Kidney (tissue), 14 donors: ENCODE measurements around the gene DNAH17. TPM values are rescaled to one million over a fixed set of nuclear protein-coding genes. Genes with fewer than 3 reads are reported as not detected.

ENCODE experiments used
- DNase-seq, 5 donors: peaks; one replicate each; pipeline ENCODE4 v3.0.0-alpha.2; 2013 to 2020
- FAIRE-seq: peaks from 2 replicates; lab custom pipeline; 2012; peaks lifted over from hg19 to GRCh38; lab: Jason Lieb, UNC
- H3K27ac ChIP-seq, 2 donors: one replicate each; pipeline ENCODE4 v1.7.0; 2013; ENCODE audit warnings: low read depth in 2 of 2, low read length in 2 of 2, inconsistent platforms in 1 of 2
- H3K27me3 ChIP-seq: one replicate; pipeline ENCODE4 v1.7.1; 2013; ENCODE audit warnings: low read length, inconsistent platforms; ENCODE audit not compliant: control insufficient read depth, insufficient read depth
- H3K36me3 ChIP-seq, 3 donors: one replicate each; pipeline versions ENCODE4 v1.7.0 to v1.7.1; 2013; ENCODE audit warnings: low read length in 3 of 3, control low read depth in 1 of 3, inconsistent platforms in 1 of 3; ENCODE audit not compliant: insufficient read depth in 3 of 3, control insufficient read depth in 2 of 3
- H3K4me1 ChIP-seq, 3 donors: one replicate each; pipeline versions ENCODE4 v1.7.0 to v1.7.1; 2013; ENCODE audit warnings: low read length in 3 of 3, inconsistent platforms in 1 of 3, low read depth in 1 of 3; ENCODE audit not compliant: control insufficient read depth in 2 of 3, insufficient read depth in 2 of 3
- H3K4me3 ChIP-seq, 3 donors: one replicate each; pipeline versions ENCODE4 v1.7.0 to v1.8.1; 2013; ENCODE audit warnings: low read length in 3 of 3, control low read depth in 1 of 3, inconsistent platforms in 1 of 3
- H3K9ac ChIP-seq, 3 donors: one replicate each; pipeline versions ENCODE4 v1.7.0 to v1.7.1; 2013; ENCODE audit warnings: low read length in 3 of 3, control low read depth in 1 of 3, inconsistent platforms in 1 of 3
- H3K9me3 ChIP-seq, 3 donors: one replicate each; pipeline versions ENCODE4 v1.7.0 to v1.7.1; 2013; ENCODE audit warnings: low read length in 3 of 3, control low read depth in 1 of 3, inconsistent platforms in 1 of 3; ENCODE audit not compliant: control insufficient read depth in 2 of 3, insufficient read depth in 1 of 3
- intact Hi-C: fragments of 100-400 bp; cut with DNase I; formaldehyde crosslinking; loops from one replicate; pipeline ENCODE4 v1.11.1; 2022
- polyA plus RNA-seq: library from polyadenylated mRNA; stranded (reverse); fragments of 350-450 nt; fragmentation: Illumina TruSeq; extraction: RNeasy Lipid Tissue Mini Kit (QIAGEN cat#74804); gene quantifications from one replicate; pipeline ENCODE4 v1.2.3, GENCODE V29; 2014; ENCODE audit warnings: low read depth, low replicate concordance; ENCODE audit not compliant: insufficient read depth
- total RNA-seq: library from RNA; stranded (reverse); fragmentation: NEBNext Ultra II Directional; extraction: Animal tissue kit (Norgen Biotek cat#: 25700); gene quantifications from one replicate; pipeline ENCODE4 v1.2.1, GENCODE V29; 2021
- TF ChIP-seq, protein P1 (sequence below): IDR thresholded peaks from 3 replicates; pipeline ENCODE4 v1.5.1; 2012; ENCODE audit warnings: mild to moderate bottlenecking, moderate library complexity, borderline replicate concordance; ENCODE audit not compliant: insufficient read depth; ENCODE audit errors: extremely low read depth
- donor health status: control.
- donor health status: control.
- donor health status: control.
- donor health status: control.
- donor health status: control.
- donor health status: DM: yes; HTN: yes; CAD: no.
- donor health status: Normal renal cell carcinoma (clear cell type).

The DNAH17 gene
- total and polyA plus RNA-seq, 2 donors from 2014 or later: 0.09 to 0.17 TPM

GRCh38 chr17:78417531-78417909 lies 159.7 kb downstream of the DNAH17 start:
- TF ChIP-seq, protein P1, sequence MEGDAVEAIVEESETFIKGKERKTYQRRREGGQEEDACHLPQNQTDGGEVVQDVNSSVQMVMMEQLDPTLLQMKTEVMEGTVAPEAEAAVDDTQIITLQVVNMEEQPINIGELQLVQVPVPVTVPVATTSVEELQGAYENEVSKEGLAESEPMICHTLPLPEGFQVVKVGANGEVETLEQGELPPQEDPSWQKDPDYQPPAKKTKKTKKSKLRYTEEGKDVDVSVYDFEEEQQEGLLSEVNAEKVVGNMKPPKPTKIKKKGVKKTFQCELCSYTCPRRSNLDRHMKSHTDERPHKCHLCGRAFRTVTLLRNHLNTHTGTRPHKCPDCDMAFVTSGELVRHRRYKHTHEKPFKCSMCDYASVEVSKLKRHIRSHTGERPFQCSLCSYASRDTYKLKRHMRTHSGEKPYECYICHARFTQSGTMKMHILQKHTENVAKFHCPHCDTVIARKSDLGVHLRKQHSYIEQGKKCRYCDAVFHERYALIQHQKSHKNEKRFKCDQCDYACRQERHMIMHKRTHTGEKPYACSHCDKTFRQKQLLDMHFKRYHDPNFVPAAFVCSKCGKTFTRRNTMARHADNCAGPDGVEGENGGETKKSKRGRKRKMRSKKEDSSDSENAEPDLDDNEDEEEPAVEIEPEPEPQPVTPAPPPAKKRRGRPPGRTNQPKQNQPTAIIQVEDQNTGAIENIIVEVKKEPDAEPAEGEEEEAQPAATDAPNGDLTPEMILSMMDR: no peak
- H3K4me3 ChIP-seq: no peak overlapping the region
- H3K27me3 ChIP-seq: no peaks in the 10 kb centered on the region
- H3K9me3 ChIP-seq: no peaks in the 10 kb centered on the region
- H3K4me1 ChIP-seq: peaks cover 0 to 34% (median 0%) of the 10 kb centered on the region in 3 donors
- H3K36me3 ChIP-seq: peaks cover 0 to 29% (median 8%) of the 10 kb centered on the region in 3 donors
- no peak overlapping the region for H3K9ac ChIP-seq
- intact Hi-C loops: loop anchor here (5.0 kb wide), 1 partner anchor 50 kb away; no protein-coding TSS in a partner anchor
- peak in 1 of 5 donors; percentile 72 for DNase-seq
- no peak for FAIRE-seq
- peak overlapping the region; percentile 81 to 91 for H3K27ac ChIP-seq

- peak in 2 of 5 donors; percentile 64 to 79 for DNase-seq
- intact Hi-C loops: loop anchor here (5.0 kb wide), 1 partner anchor 50 kb away; no protein-coding TSS in a partner anchor
- H3K9ac ChIP-seq: peak overlapping the region in 2 of 3 donors; percentile 25 to 70
Observed at GRCh38 chr17:78416791-78417530, 160.2 kb downstream of the DNAH17 start.

GRCh38 chr17:78415821-78416711 lies 161.1 kb downstream of the DNAH17 start:
- no peak overlapping the region for H3K4me3 ChIP-seq
- H3K36me3 ChIP-seq: peaks cover 0 to 24% (median 8%) of the 10 kb centered on the region in 3 donors
- no peaks in the 10 kb centered on the region for H3K9me3 ChIP-seq
- DNase-seq (peak in 1 of 5 donors; percentile 75), FAIRE-seq (no peak)
- H3K4me1 ChIP-seq: peaks cover 0 to 39% (median 0%) of the 10 kb centered on the region in 3 donors
- H3K9ac ChIP-seq: peak overlapping the region in 2 of 3 donors; percentile 46 to 70
- no peaks in the 10 kb centered on the region for H3K27me3 ChIP-seq
- H3K27ac ChIP-seq: peak overlapping the region; percentile 87 to 94
- intact Hi-C loops: loop anchor here (5.0 kb wide), 1 partner anchor 49 kb away; no protein-coding TSS in a partner anchor
- TF ChIP-seq, protein P1: no peak

More at GRCh38 chr17:78416791-78417530, 160.2 kb downstream of the DNAH17 start:
- TF ChIP-seq, protein P1: no peak
- no peak for FAIRE-seq
- peak overlapping the region; percentile 87 to 94 for H3K27ac ChIP-seq
- no peaks in the 10 kb centered on the region for H3K27me3 ChIP-seq
- H3K4me1 ChIP-seq: peaks cover 0 to 37% (median 0%) of the 10 kb centered on the region in 3 donors
- H3K9me3 ChIP-seq: no peaks in the 10 kb centered on the region
- H3K36me3 ChIP-seq: peaks cover 0 to 29% (median 8%) of the 10 kb centered on the region in 3 donors
- H3K4me3 ChIP-seq: no peak overlapping the region
